Thoracic aorta (tissue), 2 donors: Measurements from ENCODE around the gene LDLRAD4. TPM values are rescaled to one million over a fixed set of nuclear protein-coding genes. Genes with fewer than 3 reads are reported as not detected.

Experiments
- ATAC-seq: fragments of 150-250 bp; one replicate; pipeline ENCODE4 v1.8.0; 2017; ENCODE audit warnings: low read depth; ENCODE audit not compliant: insufficient number of reproducible peaks, low FRiP score
- DNase-seq: peaks from one replicate; pipeline ENCODE4 v3.0.0-alpha.2; 2020; ENCODE audit warnings: low spot score
- H3K27ac ChIP-seq, 2 donors: fragments of 200-600 bp; sonication (generic); 1 replicate in 1 of 2; 2 replicates in 1 of 2; pipeline ENCODE4 v1.5.1; 2016; ENCODE audit warnings: mild to moderate bottlenecking in 2 of 2, moderate library complexity in 2 of 2
- H3K27me3 ChIP-seq: fragments of 200-600 bp; sonication (generic); replicated peaks from 2 replicates; pipeline ENCODE4 v1.6.0; 2016; ENCODE audit warnings: mild to moderate bottlenecking; ENCODE audit not compliant: insufficient read depth
- H3K36me3 ChIP-seq: fragments of 200-600 bp; sonication (generic); one replicate; pipeline ENCODE4 v1.5.1; 2016
- H3K4me1 ChIP-seq, 2 donors: fragments of 200-600 bp; sonication (generic); 1 replicate in 1 of 2; 2 replicates in 1 of 2; pipeline versions ENCODE4 v1.5.1 to v1.6.0; 2016; ENCODE audit warnings: low read depth in 2 of 2, mild to moderate bottlenecking in 1 of 2; ENCODE audit not compliant: control insufficient read depth in 1 of 2
- H3K4me3 ChIP-seq: fragments of 200-600 bp; sonication (generic); 2 replicates; pipeline ENCODE4 v1.5.1; 2016; ENCODE audit warnings: mild to moderate bottlenecking
- H3K9me3 ChIP-seq: fragments of 200-600 bp; sonication (generic); 2 replicates; pipeline ENCODE4 v1.5.1; 2016
- CTCF ChIP-seq: fragments of 200-600 bp; sonication (generic); IDR thresholded peaks from one replicate; pipeline ENCODE4 v1.5.1; 2019; ENCODE audit warnings: antibody characterized with exemption
- total RNA-seq, 2 donors: library from RNA; depleted of rRNA; stranded (reverse); fragments of >200 nt; gene quantifications; one replicate each; pipeline versions ENCODE4 v1.1.0 to v1.2.3, GENCODE V29; 2016

The LDLRAD4 gene
- total RNA-seq, 2 donors from 2014 or later: 98.4 to 135 TPM

- TF ChIP-seq CTCF: no peak
- H3K4me1 ChIP-seq: peaks cover 58 to 100% of the 10 kb centered on the region in 2 donors
- peak overlapping the region; percentile 67 for H3K4me3 ChIP-seq
- no peaks in the 10 kb centered on the region for H3K9me3 ChIP-seq
- DNase-seq (no peak), ATAC-seq (no peak)
- H3K27ac ChIP-seq: peak overlapping the region; percentile 19 to 83
- H3K36me3 ChIP-seq: no peaks in the 10 kb centered on the region
- no peaks in the 10 kb centered on the region for H3K27me3 ChIP-seq
Measured at GRCh38 chr18:13265008-13265910, 46.7 kb downstream of the LDLRAD4 start.

- H3K9me3 ChIP-seq: no peaks in the 10 kb centered on the region
- H3K4me1 ChIP-seq: peaks cover 56 to 99% of the 10 kb centered on the region in 2 donors
- no peaks in the 10 kb centered on the region for H3K36me3 ChIP-seq
- peak overlapping the region; percentile 67 for H3K4me3 ChIP-seq
- peak overlapping the region; percentile 56 to 83 for H3K27ac ChIP-seq
- no peak for ATAC-seq
- H3K27me3 ChIP-seq: no peaks in the 10 kb centered on the region
- TF ChIP-seq CTCF: no peak
- no peak for DNase-seq
Measured at GRCh38 chr18:13265911-13266217, 47.3 kb downstream of the LDLRAD4 start.

- ATAC-seq: no peak
- H3K4me3 ChIP-seq: peak overlapping the region; percentile 67
- H3K9me3 ChIP-seq: no peaks in the 10 kb centered on the region
- peak overlapping the region; percentile 56 to 83 for H3K27ac ChIP-seq
- no peaks in the 10 kb centered on the region for H3K36me3 ChIP-seq
- H3K27me3 ChIP-seq: no peaks in the 10 kb centered on the region
- H3K4me1 ChIP-seq: peaks cover 51 to 95% of the 10 kb centered on the region in 2 donors
- TF ChIP-seq CTCF: no peak
- no peak for DNase-seq
Measured at GRCh38 chr18:13266218-13267100, 47.9 kb downstream of the LDLRAD4 start.

GRCh38 chr18:13267431-13267873 is 48.9 kb downstream of the LDLRAD4 start:
- ATAC-seq: no peak
- peaks cover 45 to 95% of the 10 kb centered on the region in 2 donors for H3K4me1 ChIP-seq

More at GRCh38 chr18:13267431-13267873, 48.9 kb downstream of the LDLRAD4 start:
- no peak for TF ChIP-seq CTCF
- Histone ChIP-seq H3K4me3 (no peak overlapping the region), H3K27me3 (no peaks in the 10 kb centered on the region), H3K36me3 (no peaks in the 10 kb centered on the region), H3K9me3 (no peaks in the 10 kb centered on the region), H3K27ac (peak overlapping the region; percentile 64 to 83)
- no peak for DNase-seq
